HG03558 (cell line): Measurements from ENCODE around the gene EXOC4.
"Not testable (repeated sequence)": the region's sequence is repeated elsewhere in the genome, so short reads cannot be mapped to it uniquely, and the experiment has no call there.

Experiments used
- ATAC-seq: cut with Tn5 transposase; IDR thresholded peaks from one replicate; pipeline ENCODE4 v1.9.1; 2021; ENCODE audit warnings: moderate number of reproducible peaks; ENCODE audit not compliant: unreplicated experiment; ENCODE audit errors: extremely low read depth

Gene EXOC4

DNA sequence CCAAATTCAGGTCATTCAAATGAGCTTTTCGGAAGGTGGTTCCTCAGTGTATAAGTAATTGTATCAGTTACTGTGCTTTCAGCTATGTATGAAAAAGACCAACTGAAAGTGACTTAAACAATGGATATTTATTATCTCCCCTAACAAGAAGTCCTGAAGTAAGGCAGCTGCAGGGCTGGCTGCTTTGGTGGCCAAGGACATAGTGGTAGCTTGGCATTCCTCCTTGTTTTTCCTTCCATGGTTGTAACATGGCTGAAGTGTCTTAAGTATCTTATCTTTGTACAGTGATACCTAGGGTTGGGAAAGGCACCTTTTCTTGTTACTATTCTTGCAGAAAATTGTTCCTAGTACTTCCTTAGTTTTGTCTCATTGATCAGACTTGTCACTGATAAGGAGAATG is 21.4 kb downstream of the EXOC4 start:
- ATAC-seq = no peak

DNA sequence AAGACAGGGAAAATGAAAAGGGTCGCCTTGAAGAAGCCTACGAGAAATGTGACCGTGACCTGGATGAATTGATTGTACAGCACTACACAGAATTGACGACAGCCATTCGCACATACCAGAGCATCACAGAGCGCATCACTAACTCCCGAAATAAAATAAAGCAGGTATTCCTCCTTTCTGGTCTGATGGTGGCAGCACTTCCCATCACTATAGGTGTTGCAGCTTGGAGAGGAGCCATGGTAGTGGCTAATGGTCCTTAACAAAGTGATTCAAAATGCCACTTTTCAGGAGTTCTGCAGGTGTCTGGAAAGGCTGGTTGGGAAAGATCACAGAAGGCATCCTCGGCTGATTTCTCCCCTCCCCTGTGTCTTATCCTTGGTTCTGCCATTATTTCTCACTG is 22.1 kb downstream of the EXOC4 start:
- ATAC-seq = no peak

DNA sequence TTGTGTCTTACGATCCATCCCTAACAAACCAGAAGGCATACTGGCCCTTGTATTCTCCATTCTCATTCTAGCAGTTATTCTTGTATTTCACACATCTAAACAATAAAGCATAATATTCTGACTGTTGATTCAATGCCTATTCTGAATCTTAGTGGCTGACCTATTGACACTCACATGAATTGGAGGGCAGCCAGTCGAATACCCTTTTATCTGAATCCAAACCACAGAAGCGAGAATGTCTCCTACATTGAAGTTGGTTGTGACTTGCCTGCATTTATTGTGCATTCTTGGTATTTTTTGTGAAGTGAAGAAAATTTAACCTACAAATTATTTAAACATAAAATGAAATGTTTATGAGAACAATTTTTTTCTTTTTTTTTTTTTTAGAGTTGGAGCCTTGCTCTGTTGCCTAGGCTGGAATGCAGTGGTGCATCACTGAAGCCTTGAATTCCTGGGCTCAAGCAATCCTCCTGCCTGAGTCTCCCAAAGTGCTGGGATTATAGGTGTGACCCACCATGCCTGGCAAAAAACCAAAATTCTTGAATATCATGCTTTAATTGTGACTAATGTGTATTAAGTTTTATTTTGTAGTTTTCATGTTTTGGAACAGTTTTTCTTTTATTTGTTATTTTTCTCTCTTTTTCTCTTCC is 22.7 kb downstream of the EXOC4 start:
- ATAC-seq = no peak

DNA sequence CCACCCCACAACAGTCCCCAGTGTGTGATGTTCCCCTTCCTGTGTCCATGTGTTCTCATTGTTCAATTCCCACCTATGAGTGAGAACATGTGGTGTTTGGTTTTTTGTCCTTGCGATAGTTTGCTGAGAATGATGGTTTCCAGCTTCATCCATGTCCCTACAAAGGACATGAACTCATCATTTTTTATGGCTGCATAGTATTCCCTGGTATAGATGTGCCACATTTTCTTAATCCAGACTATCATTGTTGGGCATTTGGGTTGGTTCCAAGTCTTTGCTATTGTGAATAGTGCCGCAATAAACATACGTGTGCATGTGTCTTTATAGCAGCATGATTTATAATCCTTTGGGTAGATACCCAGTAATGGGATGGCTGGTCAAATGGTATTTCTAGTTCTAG is 26.1 kb downstream of the EXOC4 start:
- not testable (repeated sequence) for ATAC-seq

DNA sequence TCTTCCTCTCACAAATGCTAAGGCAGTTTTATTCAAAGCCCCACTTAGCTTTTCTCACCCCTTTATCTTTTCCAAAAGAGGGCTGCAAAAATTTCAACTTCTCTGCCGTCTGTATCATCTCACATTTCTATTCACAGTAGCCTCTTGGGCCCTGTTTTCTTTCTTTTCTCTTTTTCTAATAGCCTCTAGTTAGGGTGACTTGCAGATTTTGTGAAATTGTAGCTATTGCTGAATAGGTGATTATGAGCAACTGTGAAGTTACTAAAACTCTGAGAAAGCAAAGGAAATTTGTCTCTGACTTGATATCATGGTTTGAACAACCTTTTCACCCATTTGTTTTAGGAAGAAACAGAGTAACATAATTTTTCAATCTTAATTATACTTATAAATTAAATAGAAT is 29.2 kb downstream of the EXOC4 start:
- ATAC-seq = no peak

DNA sequence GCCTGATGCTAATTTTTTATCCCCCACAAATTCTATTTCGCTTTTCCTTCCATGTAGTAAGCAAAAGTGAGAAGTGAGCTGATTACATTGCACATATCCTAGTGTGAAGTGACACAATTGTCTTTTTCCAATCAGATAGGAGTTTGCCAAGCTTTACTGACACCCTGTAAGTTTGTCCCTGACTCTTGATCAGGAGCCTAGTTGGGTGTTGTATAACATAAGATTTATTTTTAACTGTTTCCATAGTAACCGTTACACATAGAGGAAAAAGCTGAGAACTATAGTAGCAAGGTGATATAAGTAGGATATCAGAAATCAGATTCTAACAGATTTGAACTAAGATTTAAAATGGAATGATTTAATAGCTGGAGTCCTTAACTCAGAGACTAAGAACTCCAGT is 31.2 kb downstream of the EXOC4 start:
- ATAC-seq = no peak

DNA sequence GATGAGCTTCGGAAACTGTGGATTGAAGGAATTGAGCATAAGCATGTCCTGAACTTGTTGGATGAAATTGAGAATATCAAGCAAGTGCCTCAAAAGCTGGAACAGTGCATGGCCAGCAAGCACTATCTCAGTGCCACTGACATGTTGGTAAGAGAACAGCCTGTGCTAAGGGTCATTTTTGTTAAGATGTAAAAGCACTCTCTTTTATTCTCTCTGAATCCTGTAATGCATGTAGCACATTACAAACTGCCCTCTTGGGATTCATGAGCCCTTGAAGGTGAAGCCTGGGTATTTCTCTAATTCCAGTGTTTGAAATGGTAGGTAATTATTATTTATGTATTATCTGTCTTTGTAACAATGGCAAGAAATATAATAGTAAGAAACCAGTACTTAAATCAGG is 36.1 kb downstream of the EXOC4 start:
- ATAC-seq = no peak

DNA sequence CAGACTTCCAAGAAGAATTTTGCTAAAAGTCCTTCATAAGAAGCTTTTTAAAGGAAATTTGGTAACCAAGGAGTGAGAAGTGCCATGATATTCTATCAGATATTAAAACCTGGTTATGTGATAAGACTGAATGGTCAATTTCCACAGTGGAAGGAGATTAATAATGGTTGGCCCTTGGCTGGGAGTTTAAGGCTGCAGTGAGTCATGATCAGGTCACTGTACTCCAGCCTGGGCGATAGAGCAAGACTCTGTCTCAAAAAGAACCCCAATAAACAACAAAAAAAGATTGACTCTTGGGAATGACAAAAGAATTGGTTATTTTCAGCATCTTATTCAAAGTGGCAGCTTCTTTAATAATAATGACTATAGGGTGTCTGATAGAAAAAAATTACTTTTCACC is 37.2 kb downstream of the EXOC4 start:
- ATAC-seq = no peak

DNA sequence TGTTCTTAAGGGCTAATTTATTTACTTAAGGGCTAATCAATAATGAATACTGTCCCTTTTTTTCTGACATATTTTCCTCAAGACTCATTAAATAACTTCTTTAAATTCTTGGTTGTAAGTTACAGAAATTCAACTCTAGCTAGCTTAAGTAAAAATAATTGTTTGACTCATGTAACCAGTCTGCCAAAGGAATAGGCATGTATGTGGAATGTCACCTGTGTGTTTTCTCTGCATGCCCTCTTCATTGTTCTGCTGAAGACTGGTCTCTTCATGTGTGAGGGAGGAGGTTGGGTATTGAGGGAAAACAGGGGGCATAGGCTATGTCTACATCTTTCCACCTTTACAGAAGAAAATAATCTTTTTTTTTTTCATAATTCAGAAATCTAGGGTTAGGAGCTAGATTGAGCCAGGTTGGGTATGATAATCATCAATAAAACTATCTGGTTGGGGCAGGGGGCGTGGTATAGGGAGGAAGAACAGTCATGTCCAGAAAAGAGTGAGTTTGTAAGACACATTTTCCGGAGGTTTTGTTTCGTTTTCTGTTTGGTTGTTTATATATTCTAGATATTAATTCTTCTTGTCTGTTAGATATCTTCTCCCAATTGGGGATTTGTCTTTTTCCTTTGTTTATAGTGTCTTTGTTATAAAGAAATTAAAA is 37.9 kb downstream of the EXOC4 start:
- no peak for ATAC-seq

DNA sequence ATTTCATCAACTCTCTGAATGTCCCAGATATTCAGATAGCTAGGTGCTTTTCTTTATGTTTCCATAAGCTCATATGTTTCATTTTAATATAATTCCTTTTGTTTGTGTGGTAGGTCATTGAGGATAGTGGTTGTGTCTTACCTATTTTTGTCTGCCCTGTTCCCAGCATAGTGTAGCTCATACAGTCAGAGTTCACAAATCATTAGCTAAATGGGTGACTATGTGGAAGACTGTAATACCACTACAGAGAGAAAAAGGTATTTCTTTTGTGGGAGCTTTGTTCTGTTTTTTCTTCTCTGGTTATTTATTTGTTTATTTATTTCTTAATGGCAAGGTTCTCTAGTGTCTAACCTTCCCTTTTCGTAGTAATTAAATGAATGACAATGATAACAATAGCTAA is 39.8 kb downstream of the EXOC4 start:
- no peak for ATAC-seq

DNA sequence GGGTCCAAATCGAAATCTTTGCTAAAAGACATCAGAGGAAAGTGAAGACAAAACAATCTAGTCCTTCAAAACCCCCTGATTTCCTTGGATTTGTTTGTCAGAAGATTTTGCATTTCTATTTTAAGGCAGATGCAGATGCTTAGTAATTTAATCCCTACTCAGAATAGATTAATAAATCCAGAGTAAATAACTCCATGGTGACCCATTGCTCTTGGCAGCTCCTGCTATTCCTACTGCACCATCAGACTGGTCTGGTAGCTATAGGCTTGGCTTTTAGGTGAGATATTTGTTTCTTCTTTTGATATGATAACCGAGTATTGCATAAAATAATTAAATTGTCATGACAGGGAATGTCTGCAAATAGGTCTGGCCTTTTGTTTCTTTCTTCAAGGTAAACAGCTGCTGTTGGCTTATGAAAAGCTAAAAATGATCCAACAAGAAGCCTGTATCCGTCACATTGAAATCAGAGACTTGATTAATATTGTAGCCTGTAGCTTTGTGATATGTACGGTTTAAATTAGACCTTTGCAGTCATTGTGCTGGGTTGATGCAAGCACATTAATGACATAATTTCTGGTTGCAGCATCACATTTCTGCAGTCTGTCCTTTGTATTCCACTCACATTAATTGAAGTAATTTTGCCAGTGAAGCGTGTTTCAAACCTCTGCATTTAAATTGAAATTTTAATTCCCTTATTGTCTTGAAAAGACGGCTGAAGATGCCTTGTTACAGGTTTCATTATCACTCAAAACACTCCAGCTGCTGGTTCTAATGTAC is 40.7 kb downstream of the EXOC4 start:
- ATAC-seq = no peak

DNA sequence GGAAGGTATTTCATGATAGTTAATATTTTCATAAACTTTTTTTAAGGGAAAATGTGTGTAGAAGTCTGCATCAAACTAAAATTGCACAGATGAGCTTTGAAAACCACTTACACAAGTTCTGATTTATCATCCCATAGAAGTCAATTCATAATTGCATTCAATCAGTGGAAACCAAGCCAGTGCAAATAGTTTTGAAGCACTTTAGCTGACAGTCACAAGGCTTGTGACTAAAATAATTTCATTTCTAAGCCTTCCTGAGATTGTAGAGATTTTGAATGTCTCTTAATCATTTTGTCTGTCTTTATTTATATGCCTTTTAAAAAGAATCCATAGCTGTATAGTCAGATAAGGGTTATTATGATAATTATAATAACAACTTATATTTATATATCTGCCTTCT is 41.4 kb downstream of the EXOC4 start:
- no peak for ATAC-seq

DNA sequence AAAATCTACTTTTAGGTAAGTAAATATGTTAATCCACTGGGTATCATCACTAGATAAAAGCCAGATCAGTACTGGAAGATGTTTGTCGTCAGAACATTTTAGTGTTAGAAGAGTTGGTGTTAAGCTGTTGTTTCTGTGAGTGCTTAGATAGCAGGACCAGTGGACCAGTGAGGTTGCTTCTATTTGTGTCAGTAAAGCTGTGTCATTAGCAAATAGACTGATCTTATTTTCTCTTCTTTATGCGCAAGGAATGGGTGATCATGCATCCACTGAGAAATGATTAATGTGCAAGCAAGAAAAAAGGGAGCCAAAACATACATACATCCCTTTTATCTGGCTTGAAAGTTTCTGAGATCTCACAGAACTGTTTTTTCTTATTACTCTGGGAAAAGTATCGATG is 42.6 kb downstream of the EXOC4 start:
- ATAC-seq = no peak

DNA sequence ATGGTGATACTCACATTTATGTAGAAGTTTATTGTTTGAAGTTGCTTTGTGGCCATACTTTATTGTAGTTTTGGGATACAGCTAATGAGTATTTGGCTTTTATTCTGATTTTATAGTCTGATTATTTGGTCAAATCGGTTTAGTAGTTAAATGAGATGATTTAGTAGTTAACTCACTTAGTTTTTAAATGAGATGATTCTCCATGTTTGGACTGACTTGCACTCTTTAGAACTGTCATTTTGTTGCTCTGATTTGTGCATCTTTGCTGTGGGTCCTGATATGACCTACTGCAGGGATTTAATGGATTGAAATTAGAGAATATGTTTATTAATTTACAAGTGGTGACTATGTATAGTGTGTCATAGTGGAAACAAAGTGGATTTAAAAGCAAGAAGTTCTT is 44.2 kb downstream of the EXOC4 start:
- no peak for ATAC-seq

DNA sequence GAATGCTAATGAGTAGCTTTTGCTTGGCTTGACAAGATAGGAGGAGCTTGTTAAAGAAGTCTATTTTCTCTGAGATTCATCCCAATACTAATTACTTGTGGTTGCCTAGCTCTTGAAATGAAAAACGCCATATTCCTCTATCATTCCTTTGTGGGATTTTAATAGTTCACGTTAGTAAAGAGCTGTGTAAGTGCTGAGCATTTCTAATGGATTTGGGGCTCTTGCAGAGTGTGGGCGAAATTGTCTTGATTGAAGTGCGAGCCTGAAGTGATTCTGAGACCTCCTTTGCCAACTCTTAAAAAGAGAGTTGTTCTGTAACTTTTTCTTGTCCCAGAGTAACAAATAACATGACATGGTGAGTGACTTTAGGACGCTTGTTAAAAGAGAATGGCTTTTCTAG is 45.2 kb downstream of the EXOC4 start:
- no peak for ATAC-seq

DNA sequence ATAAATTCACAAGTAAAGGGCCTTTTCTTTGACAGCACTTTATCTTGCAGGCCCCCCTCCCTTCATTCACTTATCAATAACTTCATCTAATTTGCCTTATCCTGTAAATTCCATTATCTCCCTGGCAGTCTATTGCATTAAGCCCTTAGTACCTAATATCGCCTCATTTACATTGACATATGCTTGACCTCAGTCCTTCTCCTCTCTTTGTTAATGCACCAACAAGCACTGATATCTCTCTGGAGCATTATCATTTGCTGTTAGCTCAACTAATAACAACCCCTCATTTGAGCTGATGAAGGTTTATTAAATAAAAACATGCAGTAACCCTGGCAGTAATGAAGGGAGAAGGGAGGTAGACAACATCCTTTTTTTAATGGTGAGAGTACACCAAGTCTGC is 46.8 kb downstream of the EXOC4 start:
- ATAC-seq = no peak

DNA sequence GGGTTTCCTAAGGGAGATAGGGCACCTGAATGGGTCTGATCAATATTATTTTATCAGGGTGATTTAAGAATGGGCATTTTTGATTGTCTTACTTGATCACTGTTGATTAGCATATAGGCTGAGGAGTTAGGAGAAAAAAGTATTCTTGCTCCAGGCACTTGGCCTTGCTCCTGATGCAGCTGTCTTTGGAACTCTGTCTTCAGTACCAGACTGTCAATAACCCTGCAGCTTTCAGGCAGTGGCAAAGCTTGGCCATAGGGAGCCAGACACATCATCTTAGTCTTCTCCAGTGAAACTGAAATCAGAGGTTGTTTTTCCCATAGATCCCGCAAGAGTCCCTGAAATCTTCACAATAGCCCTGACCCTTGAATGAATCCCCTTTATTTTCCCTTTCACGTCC is 47.2 kb downstream of the EXOC4 start:
- ATAC-seq = no peak

DNA sequence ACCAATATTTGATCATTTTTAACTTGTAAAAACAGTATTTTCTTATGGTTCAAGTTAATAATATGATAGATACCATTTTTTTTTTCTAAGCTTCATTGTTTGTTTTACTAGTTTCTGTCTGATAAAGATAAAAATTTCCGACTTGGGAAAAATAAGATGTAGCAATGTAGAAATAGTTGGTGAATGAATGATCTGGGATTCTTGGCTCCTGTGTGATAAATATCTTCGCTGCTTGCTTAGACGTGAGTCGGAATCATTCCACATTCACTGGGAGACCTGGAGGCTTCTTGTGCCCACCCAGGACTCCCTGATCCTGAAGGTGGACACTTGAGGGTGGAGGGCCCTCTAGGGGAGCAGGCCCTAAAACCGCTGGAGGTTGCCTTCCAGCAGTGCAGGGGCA is 47.9 kb downstream of the EXOC4 start:
- ATAC-seq = no peak

DNA sequence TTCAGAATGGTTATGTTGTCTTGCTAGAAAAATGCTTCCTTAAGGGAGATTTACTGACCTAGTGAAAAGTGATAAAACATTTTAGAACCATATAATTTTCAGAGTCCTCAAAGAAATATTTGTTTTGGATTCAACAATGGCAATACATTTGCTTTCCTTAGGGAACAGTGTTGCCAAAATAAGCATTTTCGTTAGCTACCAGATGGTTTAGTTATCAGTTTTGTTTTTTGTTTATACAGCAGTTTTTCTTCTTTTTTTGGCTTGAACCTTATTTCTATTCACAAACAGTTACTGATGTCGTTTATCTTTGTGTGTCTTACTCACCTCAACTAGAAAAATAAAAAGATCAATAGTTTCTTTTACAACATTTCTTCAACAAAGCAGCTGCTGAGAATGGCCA is 48.6 kb downstream of the EXOC4 start:
- ATAC-seq = no peak

DNA sequence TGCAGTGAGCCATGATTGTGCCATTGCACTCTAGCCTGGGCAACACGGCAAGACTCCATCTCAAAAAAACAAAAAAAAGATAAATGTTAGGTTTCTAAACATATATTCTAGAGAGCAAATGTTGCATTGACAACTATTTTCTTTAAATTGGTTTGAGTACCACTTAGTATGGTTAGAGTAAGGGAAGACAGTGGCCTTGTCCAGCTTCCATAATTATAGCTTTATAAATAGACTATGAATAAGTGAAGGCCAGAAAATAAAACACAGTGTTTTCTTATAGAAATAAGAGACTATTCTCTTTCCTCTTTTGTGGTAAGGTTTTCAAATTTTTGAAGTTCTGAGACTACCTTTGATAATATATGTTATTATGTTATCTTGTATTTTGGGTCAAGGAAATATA is 50.5 kb downstream of the EXOC4 start:
- ATAC-seq = no peak

DNA sequence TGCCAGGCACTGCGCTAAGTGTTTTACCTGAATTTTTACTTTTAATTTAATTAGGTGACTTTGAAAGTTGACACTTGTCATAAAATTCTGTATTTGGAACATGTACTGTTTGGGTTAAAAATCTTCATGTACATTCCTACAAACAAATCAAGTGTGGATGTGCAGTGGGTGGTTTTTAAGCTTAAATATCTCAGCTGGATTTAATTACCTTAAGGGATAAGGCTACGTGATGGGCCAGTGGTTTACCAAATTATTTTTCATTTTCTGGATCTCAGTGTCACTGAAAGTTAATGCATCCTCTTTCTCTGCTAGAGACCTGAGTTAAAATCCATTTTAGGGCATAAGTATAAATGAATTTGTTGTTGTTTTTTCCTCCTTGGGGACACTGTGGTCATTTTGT is 51.1 kb downstream of the EXOC4 start:
- no peak for ATAC-seq

DNA sequence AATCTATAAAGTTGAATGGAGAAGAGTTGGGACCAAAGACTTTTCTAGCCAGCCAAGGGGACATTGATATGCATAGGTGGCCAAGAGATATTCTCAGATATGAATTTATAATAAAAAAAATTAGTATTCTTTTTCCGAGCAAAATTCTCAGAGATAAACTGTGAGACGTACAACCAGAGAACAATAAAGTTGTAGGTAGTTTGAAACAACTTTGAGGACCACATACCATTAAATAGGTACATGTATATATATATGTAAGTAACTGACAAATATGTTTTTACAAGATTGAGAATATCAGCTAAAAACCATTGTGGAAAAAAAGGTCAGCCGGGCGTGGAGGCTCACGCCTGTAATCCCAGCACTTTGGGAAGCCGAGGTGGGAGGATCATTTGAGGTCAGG is 56.5 kb downstream of the EXOC4 start:
- no peak for ATAC-seq
